HepG2 (cell line): ENCODE results near the gene CDK14. TPM values are rescaled to one million over a fixed set of nuclear protein-coding genes. Genes with fewer than 3 reads are reported as not detected.

Source experiments
- ATAC-seq: fragments of 200-7000 bp; cut with Tn5 transposase; 3 replicates; pipeline ENCODE4 v1.9.1; 2020; ENCODE audit warnings: mild to moderate bottlenecking, moderate library complexity
- BruUV-seq: library from RNA; stranded (reverse); fragments of 400-500 nt; replicated peaks from 2 replicates; lab custom pipeline; 2021; lab: Mats Ljungman, UMichigan
- CTCF ChIA-PET: fragments of 300-600 bp; formaldehyde crosslinking; extraction: SDS; loops from one replicate; lab custom pipeline; 2021; ENCODE audit warnings: low total read pairs, inconsistent platforms, low intra/inter-chr PET ratio; lab: Yijun Ruan, JAX
- POLR2A ChIA-PET: fragments of 350-600 bp; sonication (Branson Sonifier 250); formaldehyde crosslinking; loops from one replicate; lab custom pipeline; 2020; ENCODE audit warnings: antibody characterized with exemption, inconsistent platforms; lab: Yijun Ruan, JAX
- DNase-seq: peaks from one replicate; pipeline ENCODE4 v3.0.0-alpha.2; 2015; ENCODE audit warnings: low spot score
- FAIRE-seq: peaks from 3 replicates; lab custom pipeline; 2011; peaks lifted over from hg19 to GRCh38; lab: Jason Lieb, UNC
- H2AFZ ChIP-seq: one replicate; pipeline ENCODE4 v1.6.1; 2011; ENCODE audit warnings: low read length, inconsistent platforms
- H3K27ac ChIP-seq: fragments of 300-600 bp; 3 replicates; pipeline ENCODE4 v1.8.0; 2011; ENCODE audit warnings: mixed run types, mild to moderate bottlenecking, mixed read lengths, low read length, inconsistent platforms; ENCODE audit not compliant: insufficient read depth; ENCODE audit errors: extremely low read length
- H3K27me3 ChIP-seq, 2 experiments: fragments of 200-600 bp in 1 of 2; 2 replicates in 1 of 2; 3 replicates in 1 of 2; pipeline versions ENCODE4 v1.6.0 to v1.8.0; 2011; ENCODE audit warnings: low read length in 2 of 2, mild to moderate bottlenecking in 2 of 2, moderate library complexity in 2 of 2, inconsistent platforms in 1 of 2; ENCODE audit not compliant: insufficient read depth in 2 of 2, control insufficient read depth in 1 of 2
- H3K36me3 ChIP-seq, 2 experiments: fragments of 200-600 bp in 1 of 2; replicated peaks in 1 of 2; 2 replicates in 1 of 2; 3 replicates in 1 of 2; pipeline versions ENCODE4 v1.5.1 to v1.8.0; 2011; ENCODE audit warnings: low read length in 2 of 2, inconsistent platforms in 1 of 2; ENCODE audit not compliant: insufficient read depth in 2 of 2, control insufficient read depth in 1 of 2
- H3K4me1 ChIP-seq: 2 replicates; pipeline ENCODE4 v1.5.1; 2012; ENCODE audit warnings: low read length, inconsistent platforms; ENCODE audit not compliant: insufficient read depth
- H3K4me2 ChIP-seq: 2 replicates; pipeline ENCODE4 v1.6.0; 2011; ENCODE audit warnings: low read depth, low read length, inconsistent platforms
- H3K4me3 ChIP-seq, 3 experiments: fragments of 200-600 bp in 1 of 3; sonication (generic), shearing (Covaris generic) in 1 of 3; replicated peaks in 1 of 3; 2 replicates each; pipeline ENCODE4 v1.5.1; 2011 to 2016; ENCODE audit warnings: low read length in 3 of 3, inconsistent platforms in 2 of 3, low read depth in 2 of 3, mild to moderate bottlenecking in 2 of 3, control low read depth in 1 of 3, mixed read lengths in 1 of 3; ENCODE audit not compliant: insufficient read depth in 1 of 3
- H3K79me2 ChIP-seq: one replicate; pipeline ENCODE4 v1.6.1; 2011; ENCODE audit warnings: low read length, inconsistent platforms; ENCODE audit not compliant: insufficient read depth
- H3K9ac ChIP-seq: 2 replicates; pipeline ENCODE4 v1.6.0; 2011; ENCODE audit warnings: mild to moderate bottlenecking, low read depth, low read length, inconsistent platforms; ENCODE audit not compliant: insufficient read depth
- H3K9me3 ChIP-seq: 2 replicates; pipeline ENCODE4 v1.5.1; 2012; ENCODE audit warnings: mild to moderate bottlenecking, low read length
- H4K20me1 ChIP-seq: 2 replicates; pipeline ENCODE4 v1.6.0; 2011; ENCODE audit warnings: inconsistent platforms, mild to moderate bottlenecking, low read length, moderate library complexity; ENCODE audit not compliant: insufficient read depth
- GATAD2A ChIP-seq: IDR thresholded peaks from 2 replicates; pipeline ENCODE4 v1.6.1; 2016
- IRF2 ChIP-seq: IDR thresholded peaks from 2 replicates; pipeline ENCODE4 v1.6.1; 2018; ENCODE audit warnings: missing genetic modification reagents, missing compliant biosample characterization
- JARID2 ChIP-seq: sonication (generic); formaldehyde crosslinking; IDR thresholded peaks from 2 replicates; pipeline ENCODE4 v1.8.1; 2023; ENCODE audit warnings: missing genetic modification reagents, inconsistent platforms; ENCODE audit not compliant: insufficient replicate concordance
- POLR2AphosphoS5 ChIP-seq: IDR thresholded peaks from 2 replicates; pipeline ENCODE4 v1.6.1; 2012; ENCODE audit warnings: low read depth, low read length
- RBFOX2 ChIP-seq: fragments of 200-400 bp; formaldehyde crosslinking; IDR thresholded peaks from 2 replicates; pipeline ENCODE4 v1.6.1; 2017; ENCODE audit warnings: low read depth, mild to moderate bottlenecking, low read length
- SIN3A ChIP-seq: IDR thresholded peaks from 2 replicates; pipeline ENCODE4 v1.6.1; 2011; ENCODE audit warnings: low read depth, mild to moderate bottlenecking, control low read depth, low read length, borderline replicate concordance
- YEATS4 ChIP-seq: sonication (generic); formaldehyde crosslinking; IDR thresholded peaks from 2 replicates; pipeline ENCODE4 v1.4.0; 2020; ENCODE audit warnings: missing genetic modification reagents, borderline replicate concordance
- ZMAT3 ChIP-seq: sonication (generic); formaldehyde crosslinking; conservative IDR thresholded peaks from 2 replicates; pipeline ENCODE4 v1.7.0; 2021; ENCODE audit warnings: missing genetic modification reagents
- WGBS: methylation state at CpG from one replicate; pipeline ENCODE4 v1.1.6; 2017; ENCODE audit warnings: low lambda C conversion rate; 5-methylcytosine and 5-hydroxymethylcytosine counted together
- in situ Hi-C: cut with HindIII; loops from 2 replicates; pipeline ENCODE4 v1.10.0; 2017; ENCODE audit warnings: low pct_unique_long_range_greater_than_20kb; ENCODE audit not compliant: extremely low pct_ligation_motif_present
- intact Hi-C: fragments of 100-400 bp; cut with micrococcal nuclease; formaldehyde crosslinking; loops from one replicate; pipeline ENCODE4 v1.10.0; 2022; ENCODE audit not compliant: unreplicated experiment
- polyA plus RNA-seq, 8 experiments: library from polyadenylated mRNA; depleted of rRNA in 3 of 8; stranded (reverse) in 7 of 8; unstranded in 1 of 8; fragments of >200 nt; fragmentation: Illumina TruSeq in 4 of 8; extraction: Trizol in 4 of 8; gene quantifications; 2 replicates each; pipeline versions ENCODE4 v1.2.1 to v1.2.3, GENCODE V29; 2011 to 2016; ENCODE audit warnings: low read depth in 4 of 8, missing spikeins in 1 of 8, mixed read lengths in 1 of 8; ENCODE audit not compliant: insufficient read depth in 1 of 8
- total RNA-seq, 5 experiments: library from RNA; depleted of rRNA; stranded (reverse); fragments of >200 nt; fragmentation: Illumina TruSeq; extraction: Trizol; gene quantifications; 2 replicates each; pipeline ENCODE4 v1.2.3, GENCODE V29; 2016; ENCODE audit warnings: low read depth in 1 of 5
- TF ChIP-seq, protein P1 (sequence below): IDR thresholded peaks from 2 replicates; pipeline ENCODE4 v1.6.1; 2016; ENCODE audit warnings: low read depth, missing genetic modification reagents, missing compliant biosample characterization

Gene CDK14
- total and polyA plus RNA-seq, 2 of the 13 experiments (the other 11 are each of a cell fraction or from before 2014, with no cell fraction given), result 0.26 to 0.71 TPM

DNA sequence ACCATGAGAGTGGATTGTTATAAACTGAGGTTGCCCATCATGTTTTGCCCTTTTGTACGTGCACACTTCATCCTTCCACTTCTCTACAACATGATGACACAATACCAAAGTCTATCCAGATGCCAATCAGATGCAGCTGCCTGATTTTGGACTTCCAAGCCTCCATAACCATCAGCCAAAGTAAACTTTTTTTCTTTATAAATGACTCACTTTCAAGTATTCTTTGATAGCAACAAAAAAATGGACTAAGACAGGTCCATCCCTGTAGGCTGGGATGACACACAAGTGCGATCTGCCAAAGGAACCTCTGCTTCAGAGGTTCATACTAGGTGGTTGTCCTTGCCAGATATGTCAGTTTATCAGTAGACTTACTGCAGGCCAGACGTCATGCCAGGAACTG lies 347.9 kb downstream of the CDK14 start:
- Histone ChIP-seq H3K9me3 (no peaks in the 10 kb centered on the region), H3K36me3 (no peaks in the 10 kb centered on the region), H3K27me3 (no peaks in the 10 kb centered on the region), H3K9ac (no peak overlapping the region), H4K20me1 (no peaks in the 10 kb centered on the region), H3K27ac (no peak overlapping the region), H3K4me2 (no peak overlapping the region), H3K4me3 (no peak overlapping the region), H3K4me1 (no peaks in the 10 kb centered on the region), H3K79me2 (no peaks in the 10 kb centered on the region), H2AFZ (no peak overlapping the region)
- in situ Hi-C loops (no loop called here), intact Hi-C loops (loop anchor here (10.0 kb wide), 1 partner anchor 1449 kb away; no protein-coding TSS in a partner anchor)
- no peak for FAIRE-seq
- POLR2A ChIA-PET, result no interaction called here
- DNase-seq, result no peak
- TF ChIP-seq POLR2AphosphoS5, result no peak
- no peak for TF ChIP-seq JARID2 (CRISPR knock-in tag)
- no peak for TF ChIP-seq RBFOX2
- no peak for TF ChIP-seq ZMAT3 (CRISPR knock-in tag)
- TF ChIP-seq SIN3A, result no peak
- TF ChIP-seq, protein P1, sequence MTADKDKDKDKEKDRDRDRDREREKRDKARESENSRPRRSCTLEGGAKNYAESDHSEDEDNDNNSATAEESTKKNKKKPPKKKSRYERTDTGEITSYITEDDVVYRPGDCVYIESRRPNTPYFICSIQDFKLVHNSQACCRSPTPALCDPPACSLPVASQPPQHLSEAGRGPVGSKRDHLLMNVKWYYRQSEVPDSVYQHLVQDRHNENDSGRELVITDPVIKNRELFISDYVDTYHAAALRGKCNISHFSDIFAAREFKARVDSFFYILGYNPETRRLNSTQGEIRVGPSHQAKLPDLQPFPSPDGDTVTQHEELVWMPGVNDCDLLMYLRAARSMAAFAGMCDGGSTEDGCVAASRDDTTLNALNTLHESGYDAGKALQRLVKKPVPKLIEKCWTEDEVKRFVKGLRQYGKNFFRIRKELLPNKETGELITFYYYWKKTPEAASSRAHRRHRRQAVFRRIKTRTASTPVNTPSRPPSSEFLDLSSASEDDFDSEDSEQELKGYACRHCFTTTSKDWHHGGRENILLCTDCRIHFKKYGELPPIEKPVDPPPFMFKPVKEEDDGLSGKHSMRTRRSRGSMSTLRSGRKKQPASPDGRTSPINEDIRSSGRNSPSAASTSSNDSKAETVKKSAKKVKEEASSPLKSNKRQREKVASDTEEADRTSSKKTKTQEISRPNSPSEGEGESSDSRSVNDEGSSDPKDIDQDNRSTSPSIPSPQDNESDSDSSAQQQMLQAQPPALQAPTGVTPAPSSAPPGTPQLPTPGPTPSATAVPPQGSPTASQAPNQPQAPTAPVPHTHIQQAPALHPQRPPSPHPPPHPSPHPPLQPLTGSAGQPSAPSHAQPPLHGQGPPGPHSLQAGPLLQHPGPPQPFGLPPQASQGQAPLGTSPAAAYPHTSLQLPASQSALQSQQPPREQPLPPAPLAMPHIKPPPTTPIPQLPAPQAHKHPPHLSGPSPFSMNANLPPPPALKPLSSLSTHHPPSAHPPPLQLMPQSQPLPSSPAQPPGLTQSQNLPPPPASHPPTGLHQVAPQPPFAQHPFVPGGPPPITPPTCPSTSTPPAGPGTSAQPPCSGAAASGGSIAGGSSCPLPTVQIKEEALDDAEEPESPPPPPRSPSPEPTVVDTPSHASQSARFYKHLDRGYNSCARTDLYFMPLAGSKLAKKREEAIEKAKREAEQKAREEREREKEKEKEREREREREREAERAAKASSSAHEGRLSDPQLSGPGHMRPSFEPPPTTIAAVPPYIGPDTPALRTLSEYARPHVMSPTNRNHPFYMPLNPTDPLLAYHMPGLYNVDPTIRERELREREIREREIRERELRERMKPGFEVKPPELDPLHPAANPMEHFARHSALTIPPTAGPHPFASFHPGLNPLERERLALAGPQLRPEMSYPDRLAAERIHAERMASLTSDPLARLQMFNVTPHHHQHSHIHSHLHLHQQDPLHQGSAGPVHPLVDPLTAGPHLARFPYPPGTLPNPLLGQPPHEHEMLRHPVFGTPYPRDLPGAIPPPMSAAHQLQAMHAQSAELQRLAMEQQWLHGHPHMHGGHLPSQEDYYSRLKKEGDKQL (CRISPR knock-in tag), result no peak
- no peak for TF ChIP-seq GATAD2A (CRISPR knock-in tag)
- TF ChIP-seq YEATS4, result no peak
- no peak for TF ChIP-seq IRF2
- CTCF ChIA-PET, result no interaction called here
- no TSS peak for BruUV-seq
- WGBS, result 12% methylated on average over 3 of the region's 3 CpGs
- no peak for ATAC-seq
